WTC11 (cell line): ENCODE results near the gene GRIK5.

Source experiments
- CBFB ChIP-seq: sonication (generic); formaldehyde crosslinking; IDR thresholded peaks from 2 replicates; pipeline ENCODE4 v1.8.1; 2022; ENCODE audit warnings: mild to moderate bottlenecking, low read depth, missing genetic modification reagents
- GABPB1 ChIP-seq: sonication (generic); formaldehyde crosslinking; IDR thresholded peaks from 2 replicates; pipeline ENCODE4 v1.8.1; 2023; ENCODE audit warnings: mild to moderate bottlenecking, missing genetic modification reagents
- JUN ChIP-seq: sonication (generic); formaldehyde crosslinking; IDR thresholded peaks from 2 replicates; pipeline ENCODE4 v1.8.0; 2023; ENCODE audit warnings: mild to moderate bottlenecking, missing genetic modification reagents
- SP1 ChIP-seq: sonication (generic); formaldehyde crosslinking; conservative IDR thresholded peaks from 2 replicates; pipeline ENCODE4 v1.8.1; 2022; ENCODE audit warnings: missing genetic modification reagents
- TF ChIP-seq, protein P1 (sequence below): fragments of 200-600 bp; IDR thresholded peaks from 2 replicates; pipeline ENCODE4 v1.8.0; 2022; ENCODE audit warnings: antibody characterized with exemption
- TF ChIP-seq, protein P2 (sequence below): sonication (generic); formaldehyde crosslinking; IDR thresholded peaks from 2 replicates; pipeline ENCODE4 v1.8.0; 2022; ENCODE audit warnings: missing genetic modification reagents
- TF ChIP-seq, protein P3 (sequence below): sonication (generic); formaldehyde crosslinking; IDR thresholded peaks from 2 replicates; pipeline ENCODE4 v1.8.1; 2023; ENCODE audit warnings: mild to moderate bottlenecking, missing genetic modification reagents
- TF ChIP-seq, protein P4 (sequence below): sonication (generic); formaldehyde crosslinking; IDR thresholded peaks from 2 replicates; pipeline ENCODE4 v1.8.0; 2022; ENCODE audit warnings: mild to moderate bottlenecking, missing genetic modification reagents
- TF ChIP-seq, protein P5 (sequence below): fragments of 250-450 bp; sonication (Bioruptor Pico); IDR thresholded peaks from 2 replicates; pipeline ENCODE4 v2.1.2; 2022; ENCODE audit warnings: mild to moderate bottlenecking, moderate library complexity
- TF ChIP-seq, protein P6 (sequence below): sonication (generic); formaldehyde crosslinking; IDR thresholded peaks from 2 replicates; pipeline ENCODE4 v1.8.0; 2022; ENCODE audit warnings: mild to moderate bottlenecking, missing genetic modification reagents
- TF ChIP-seq, protein P7 (sequence below): sonication (generic); formaldehyde crosslinking; IDR thresholded peaks from 2 replicates; pipeline ENCODE4 v1.8.1; 2023; ENCODE audit warnings: mild to moderate bottlenecking, missing genetic modification reagents, borderline replicate concordance
- TF ChIP-seq, protein P8 (sequence below): sonication (generic); formaldehyde crosslinking; conservative IDR thresholded peaks from 2 replicates; pipeline ENCODE4 v1.8.1; 2023; ENCODE audit warnings: mild to moderate bottlenecking, low read depth, missing genetic modification reagents, moderate library complexity
- TF ChIP-seq, protein P9 (sequence below): sonication (generic); formaldehyde crosslinking; IDR thresholded peaks from 2 replicates; pipeline ENCODE4 v1.8.0; 2023; ENCODE audit warnings: missing genetic modification reagents

DNA sequence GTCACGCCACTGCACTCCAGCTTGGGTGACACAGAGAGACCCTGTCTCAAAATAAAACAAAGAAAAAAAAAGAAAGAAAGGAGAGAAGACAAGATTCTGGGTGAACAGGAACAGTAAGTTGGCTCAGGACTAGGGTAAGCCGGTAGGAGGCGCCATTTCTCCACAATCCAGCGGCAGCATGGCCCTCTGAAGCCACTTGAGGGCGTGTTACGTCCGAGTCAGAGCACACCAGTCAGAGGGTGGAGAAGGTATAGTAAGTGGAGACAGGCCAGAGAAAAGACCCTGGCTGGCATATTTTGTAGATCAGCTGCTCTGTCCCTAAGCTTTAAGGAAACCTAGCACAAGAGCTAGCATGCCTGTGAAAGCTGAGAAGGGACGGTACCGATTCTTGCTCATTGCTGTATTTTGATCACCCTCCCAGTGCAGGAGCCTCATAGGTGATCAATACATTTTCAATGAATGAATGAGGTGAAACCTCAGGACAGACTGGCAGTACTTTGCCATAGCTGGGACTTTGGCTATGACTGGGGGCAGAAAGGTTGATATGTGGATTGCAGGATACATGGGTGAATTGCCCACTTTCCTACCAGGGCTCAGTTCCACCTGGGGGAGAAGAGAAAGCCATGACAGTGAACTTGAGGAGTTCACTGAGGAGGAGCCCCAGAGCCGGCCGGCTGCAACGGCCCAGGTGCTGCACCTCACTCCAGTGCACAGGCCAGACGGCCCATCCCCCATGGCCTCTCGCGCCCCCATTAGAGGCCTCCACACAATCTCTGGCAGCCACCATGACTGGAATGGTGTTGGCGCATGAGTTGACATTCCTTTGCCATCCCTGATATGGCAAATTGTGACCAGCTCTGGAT lies 38.8 kb upstream of the GRIK5 start:
- TF ChIP-seq, protein P1, sequence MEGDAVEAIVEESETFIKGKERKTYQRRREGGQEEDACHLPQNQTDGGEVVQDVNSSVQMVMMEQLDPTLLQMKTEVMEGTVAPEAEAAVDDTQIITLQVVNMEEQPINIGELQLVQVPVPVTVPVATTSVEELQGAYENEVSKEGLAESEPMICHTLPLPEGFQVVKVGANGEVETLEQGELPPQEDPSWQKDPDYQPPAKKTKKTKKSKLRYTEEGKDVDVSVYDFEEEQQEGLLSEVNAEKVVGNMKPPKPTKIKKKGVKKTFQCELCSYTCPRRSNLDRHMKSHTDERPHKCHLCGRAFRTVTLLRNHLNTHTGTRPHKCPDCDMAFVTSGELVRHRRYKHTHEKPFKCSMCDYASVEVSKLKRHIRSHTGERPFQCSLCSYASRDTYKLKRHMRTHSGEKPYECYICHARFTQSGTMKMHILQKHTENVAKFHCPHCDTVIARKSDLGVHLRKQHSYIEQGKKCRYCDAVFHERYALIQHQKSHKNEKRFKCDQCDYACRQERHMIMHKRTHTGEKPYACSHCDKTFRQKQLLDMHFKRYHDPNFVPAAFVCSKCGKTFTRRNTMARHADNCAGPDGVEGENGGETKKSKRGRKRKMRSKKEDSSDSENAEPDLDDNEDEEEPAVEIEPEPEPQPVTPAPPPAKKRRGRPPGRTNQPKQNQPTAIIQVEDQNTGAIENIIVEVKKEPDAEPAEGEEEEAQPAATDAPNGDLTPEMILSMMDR = peak; percentile 95
- TF ChIP-seq JUN (no peak), GABPB1 (CRISPR knock-in tag) (no peak), CBFB (CRISPR knock-in tag) (no peak), SP1 (CRISPR knock-in tag) (no peak)
- TF ChIP-seq, protein P2, sequence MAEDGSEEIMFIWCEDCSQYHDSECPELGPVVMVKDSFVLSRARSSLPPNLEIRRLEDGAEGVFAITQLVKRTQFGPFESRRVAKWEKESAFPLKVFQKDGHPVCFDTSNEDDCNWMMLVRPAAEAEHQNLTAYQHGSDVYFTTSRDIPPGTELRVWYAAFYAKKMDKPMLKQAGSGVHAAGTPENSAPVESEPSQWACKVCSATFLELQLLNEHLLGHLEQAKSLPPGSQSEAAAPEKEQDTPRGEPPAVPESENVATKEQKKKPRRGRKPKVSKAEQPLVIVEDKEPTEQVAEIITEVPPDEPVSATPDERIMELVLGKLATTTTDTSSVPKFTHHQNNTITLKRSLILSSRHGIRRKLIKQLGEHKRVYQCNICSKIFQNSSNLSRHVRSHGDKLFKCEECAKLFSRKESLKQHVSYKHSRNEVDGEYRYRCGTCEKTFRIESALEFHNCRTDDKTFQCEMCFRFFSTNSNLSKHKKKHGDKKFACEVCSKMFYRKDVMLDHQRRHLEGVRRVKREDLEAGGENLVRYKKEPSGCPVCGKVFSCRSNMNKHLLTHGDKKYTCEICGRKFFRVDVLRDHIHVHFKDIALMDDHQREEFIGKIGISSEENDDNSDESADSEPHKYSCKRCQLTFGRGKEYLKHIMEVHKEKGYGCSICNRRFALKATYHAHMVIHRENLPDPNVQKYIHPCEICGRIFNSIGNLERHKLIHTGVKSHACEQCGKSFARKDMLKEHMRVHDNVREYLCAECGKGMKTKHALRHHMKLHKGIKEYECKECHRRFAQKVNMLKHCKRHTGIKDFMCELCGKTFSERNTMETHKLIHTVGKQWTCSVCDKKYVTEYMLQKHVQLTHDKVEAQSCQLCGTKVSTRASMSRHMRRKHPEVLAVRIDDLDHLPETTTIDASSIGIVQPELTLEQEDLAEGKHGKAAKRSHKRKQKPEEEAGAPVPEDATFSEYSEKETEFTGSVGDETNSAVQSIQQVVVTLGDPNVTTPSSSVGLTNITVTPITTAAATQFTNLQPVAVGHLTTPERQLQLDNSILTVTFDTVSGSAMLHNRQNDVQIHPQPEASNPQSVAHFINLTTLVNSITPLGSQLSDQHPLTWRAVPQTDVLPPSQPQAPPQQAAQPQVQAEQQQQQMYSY = peak; percentile 27; the same call in 1 of the 2 replicates
- TF ChIP-seq, protein P3, sequence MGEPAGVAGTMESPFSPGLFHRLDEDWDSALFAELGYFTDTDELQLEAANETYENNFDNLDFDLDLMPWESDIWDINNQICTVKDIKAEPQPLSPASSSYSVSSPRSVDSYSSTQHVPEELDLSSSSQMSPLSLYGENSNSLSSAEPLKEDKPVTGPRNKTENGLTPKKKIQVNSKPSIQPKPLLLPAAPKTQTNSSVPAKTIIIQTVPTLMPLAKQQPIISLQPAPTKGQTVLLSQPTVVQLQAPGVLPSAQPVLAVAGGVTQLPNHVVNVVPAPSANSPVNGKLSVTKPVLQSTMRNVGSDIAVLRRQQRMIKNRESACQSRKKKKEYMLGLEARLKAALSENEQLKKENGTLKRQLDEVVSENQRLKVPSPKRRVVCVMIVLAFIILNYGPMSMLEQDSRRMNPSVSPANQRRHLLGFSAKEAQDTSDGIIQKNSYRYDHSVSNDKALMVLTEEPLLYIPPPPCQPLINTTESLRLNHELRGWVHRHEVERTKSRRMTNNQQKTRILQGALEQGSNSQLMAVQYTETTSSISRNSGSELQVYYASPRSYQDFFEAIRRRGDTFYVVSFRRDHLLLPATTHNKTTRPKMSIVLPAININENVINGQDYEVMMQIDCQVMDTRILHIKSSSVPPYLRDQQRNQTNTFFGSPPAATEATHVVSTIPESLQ (CRISPR knock-in tag) = no peak
- TF ChIP-seq, protein P4, sequence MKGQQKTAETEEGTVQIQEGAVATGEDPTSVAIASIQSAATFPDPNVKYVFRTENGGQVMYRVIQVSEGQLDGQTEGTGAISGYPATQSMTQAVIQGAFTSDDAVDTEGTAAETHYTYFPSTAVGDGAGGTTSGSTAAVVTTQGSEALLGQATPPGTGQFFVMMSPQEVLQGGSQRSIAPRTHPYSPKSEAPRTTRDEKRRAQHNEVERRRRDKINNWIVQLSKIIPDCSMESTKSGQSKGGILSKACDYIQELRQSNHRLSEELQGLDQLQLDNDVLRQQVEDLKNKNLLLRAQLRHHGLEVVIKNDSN = no peak
- TF ChIP-seq, protein P5, sequence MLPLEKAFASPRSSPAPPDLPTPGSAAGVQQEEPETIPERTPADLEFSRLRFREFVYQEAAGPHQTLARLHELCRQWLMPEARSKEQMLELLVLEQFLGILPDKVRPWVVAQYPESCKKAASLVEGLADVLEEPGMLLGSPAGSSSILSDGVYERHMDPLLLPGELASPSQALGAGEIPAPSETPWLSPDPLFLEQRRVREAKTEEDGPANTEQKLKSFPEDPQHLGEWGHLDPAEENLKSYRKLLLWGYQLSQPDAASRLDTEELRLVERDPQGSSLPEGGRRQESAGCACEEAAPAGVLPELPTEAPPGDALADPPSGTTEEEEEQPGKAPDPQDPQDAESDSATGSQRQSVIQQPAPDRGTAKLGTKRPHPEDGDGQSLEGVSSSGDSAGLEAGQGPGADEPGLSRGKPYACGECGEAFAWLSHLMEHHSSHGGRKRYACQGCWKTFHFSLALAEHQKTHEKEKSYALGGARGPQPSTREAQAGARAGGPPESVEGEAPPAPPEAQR = no peak
- TF ChIP-seq, protein P6, sequence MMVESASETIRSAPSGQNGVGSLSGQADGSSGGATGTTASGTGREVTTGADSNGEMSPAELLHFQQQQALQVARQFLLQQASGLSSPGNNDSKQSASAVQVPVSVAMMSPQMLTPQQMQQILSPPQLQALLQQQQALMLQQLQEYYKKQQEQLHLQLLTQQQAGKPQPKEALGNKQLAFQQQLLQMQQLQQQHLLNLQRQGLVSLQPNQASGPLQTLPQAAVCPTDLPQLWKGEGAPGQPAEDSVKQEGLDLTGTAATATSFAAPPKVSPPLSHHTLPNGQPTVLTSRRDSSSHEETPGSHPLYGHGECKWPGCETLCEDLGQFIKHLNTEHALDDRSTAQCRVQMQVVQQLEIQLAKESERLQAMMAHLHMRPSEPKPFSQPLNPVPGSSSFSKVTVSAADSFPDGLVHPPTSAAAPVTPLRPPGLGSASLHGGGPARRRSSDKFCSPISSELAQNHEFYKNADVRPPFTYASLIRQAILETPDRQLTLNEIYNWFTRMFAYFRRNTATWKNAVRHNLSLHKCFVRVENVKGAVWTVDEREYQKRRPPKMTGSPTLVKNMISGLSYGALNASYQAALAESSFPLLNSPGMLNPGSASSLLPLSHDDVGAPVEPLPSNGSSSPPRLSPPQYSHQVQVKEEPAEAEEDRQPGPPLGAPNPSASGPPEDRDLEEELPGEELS (CRISPR knock-in tag) = no peak
- TF ChIP-seq, protein P7, sequence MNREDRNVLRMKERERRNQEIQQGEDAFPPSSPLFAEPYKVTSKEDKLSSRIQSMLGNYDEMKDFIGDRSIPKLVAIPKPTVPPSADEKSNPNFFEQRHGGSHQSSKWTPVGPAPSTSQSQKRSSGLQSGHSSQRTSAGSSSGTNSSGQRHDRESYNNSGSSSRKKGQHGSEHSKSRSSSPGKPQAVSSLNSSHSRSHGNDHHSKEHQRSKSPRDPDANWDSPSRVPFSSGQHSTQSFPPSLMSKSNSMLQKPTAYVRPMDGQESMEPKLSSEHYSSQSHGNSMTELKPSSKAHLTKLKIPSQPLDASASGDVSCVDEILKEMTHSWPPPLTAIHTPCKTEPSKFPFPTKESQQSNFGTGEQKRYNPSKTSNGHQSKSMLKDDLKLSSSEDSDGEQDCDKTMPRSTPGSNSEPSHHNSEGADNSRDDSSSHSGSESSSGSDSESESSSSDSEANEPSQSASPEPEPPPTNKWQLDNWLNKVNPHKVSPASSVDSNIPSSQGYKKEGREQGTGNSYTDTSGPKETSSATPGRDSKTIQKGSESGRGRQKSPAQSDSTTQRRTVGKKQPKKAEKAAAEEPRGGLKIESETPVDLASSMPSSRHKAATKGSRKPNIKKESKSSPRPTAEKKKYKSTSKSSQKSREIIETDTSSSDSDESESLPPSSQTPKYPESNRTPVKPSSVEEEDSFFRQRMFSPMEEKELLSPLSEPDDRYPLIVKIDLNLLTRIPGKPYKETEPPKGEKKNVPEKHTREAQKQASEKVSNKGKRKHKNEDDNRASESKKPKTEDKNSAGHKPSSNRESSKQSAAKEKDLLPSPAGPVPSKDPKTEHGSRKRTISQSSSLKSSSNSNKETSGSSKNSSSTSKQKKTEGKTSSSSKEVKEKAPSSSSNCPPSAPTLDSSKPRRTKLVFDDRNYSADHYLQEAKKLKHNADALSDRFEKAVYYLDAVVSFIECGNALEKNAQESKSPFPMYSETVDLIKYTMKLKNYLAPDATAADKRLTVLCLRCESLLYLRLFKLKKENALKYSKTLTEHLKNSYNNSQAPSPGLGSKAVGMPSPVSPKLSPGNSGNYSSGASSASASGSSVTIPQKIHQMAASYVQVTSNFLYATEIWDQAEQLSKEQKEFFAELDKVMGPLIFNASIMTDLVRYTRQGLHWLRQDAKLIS = no peak
- TF ChIP-seq, protein P8, sequence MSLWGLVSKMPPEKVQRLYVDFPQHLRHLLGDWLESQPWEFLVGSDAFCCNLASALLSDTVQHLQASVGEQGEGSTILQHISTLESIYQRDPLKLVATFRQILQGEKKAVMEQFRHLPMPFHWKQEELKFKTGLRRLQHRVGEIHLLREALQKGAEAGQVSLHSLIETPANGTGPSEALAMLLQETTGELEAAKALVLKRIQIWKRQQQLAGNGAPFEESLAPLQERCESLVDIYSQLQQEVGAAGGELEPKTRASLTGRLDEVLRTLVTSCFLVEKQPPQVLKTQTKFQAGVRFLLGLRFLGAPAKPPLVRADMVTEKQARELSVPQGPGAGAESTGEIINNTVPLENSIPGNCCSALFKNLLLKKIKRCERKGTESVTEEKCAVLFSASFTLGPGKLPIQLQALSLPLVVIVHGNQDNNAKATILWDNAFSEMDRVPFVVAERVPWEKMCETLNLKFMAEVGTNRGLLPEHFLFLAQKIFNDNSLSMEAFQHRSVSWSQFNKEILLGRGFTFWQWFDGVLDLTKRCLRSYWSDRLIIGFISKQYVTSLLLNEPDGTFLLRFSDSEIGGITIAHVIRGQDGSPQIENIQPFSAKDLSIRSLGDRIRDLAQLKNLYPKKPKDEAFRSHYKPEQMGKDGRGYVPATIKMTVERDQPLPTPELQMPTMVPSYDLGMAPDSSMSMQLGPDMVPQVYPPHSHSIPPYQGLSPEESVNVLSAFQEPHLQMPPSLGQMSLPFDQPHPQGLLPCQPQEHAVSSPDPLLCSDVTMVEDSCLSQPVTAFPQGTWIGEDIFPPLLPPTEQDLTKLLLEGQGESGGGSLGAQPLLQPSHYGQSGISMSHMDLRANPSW (CRISPR knock-in tag) = no peak
- TF ChIP-seq, protein P9, sequence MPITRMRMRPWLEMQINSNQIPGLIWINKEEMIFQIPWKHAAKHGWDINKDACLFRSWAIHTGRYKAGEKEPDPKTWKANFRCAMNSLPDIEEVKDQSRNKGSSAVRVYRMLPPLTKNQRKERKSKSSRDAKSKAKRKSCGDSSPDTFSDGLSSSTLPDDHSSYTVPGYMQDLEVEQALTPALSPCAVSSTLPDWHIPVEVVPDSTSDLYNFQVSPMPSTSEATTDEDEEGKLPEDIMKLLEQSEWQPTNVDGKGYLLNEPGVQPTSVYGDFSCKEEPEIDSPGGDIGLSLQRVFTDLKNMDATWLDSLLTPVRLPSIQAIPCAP (CRISPR knock-in tag) = no peak
